Parathyroid adenoma (tissue), 2 donors: ENCODE results near the gene HNRNPR.
"Not testable (repeated sequence)": the region's sequence is repeated elsewhere in the genome, so short reads cannot be mapped to it uniquely, and the experiment has no call there.

Experiments
- H2AFZ ChIP-seq: fragments of 300-600 bp; sonication (generic); one replicate; pipeline ENCODE4 v1.7.0; 2017; ENCODE audit warnings: antibody characterized with exemption, mild to moderate bottlenecking
- H3K27ac ChIP-seq: fragments of 300-600 bp; sonication (generic); one replicate; pipeline ENCODE4 v1.7.0; 2017
- H3K27me3 ChIP-seq: fragments of 300-600 bp; sonication (generic); one replicate; pipeline ENCODE4 v1.7.0; 2017; ENCODE audit warnings: low read length; ENCODE audit not compliant: control insufficient read depth, insufficient read depth
- H3K36me3 ChIP-seq: fragments of 300-600 bp; sonication (generic); one replicate; pipeline ENCODE4 v1.7.0; 2017; ENCODE audit warnings: low read length; ENCODE audit not compliant: control insufficient read depth, insufficient read depth
- H3K4me1 ChIP-seq: fragments of 300-600 bp; sonication (generic); one replicate; pipeline ENCODE4 v1.7.0; 2017; ENCODE audit warnings: control low read depth
- H3K4me2 ChIP-seq: fragments of 300-600 bp; sonication (generic); one replicate; pipeline ENCODE4 v1.7.0; 2017; ENCODE audit warnings: low read length
- H3K4me3 ChIP-seq: fragments of 300-600 bp; sonication (generic); one replicate; pipeline ENCODE4 v1.7.0; 2017; ENCODE audit warnings: low read depth, low read length
- H3K79me2 ChIP-seq: fragments of 300-600 bp; sonication (generic); one replicate; pipeline ENCODE4 v1.7.0; 2017; ENCODE audit warnings: control low read depth
- H3K9ac ChIP-seq: fragments of 300-600 bp; sonication (generic); one replicate; pipeline ENCODE4 v1.7.0; 2017; ENCODE audit warnings: mild to moderate bottlenecking
- H3K9me3 ChIP-seq: fragments of 300-600 bp; sonication (generic); one replicate; pipeline ENCODE4 v1.7.0; 2017; ENCODE audit warnings: low read length; ENCODE audit not compliant: control insufficient read depth
- TF ChIP-seq, protein P1 (sequence below): fragments of 300-600 bp; sonication (generic); IDR thresholded peaks from one replicate; pipeline ENCODE4 v1.7.0; 2017; ENCODE audit warnings: antibody characterized with exemption, mild to moderate bottlenecking
- donor health status: primary hyperparathyroidism.

HNRNPR gene

DNA sequence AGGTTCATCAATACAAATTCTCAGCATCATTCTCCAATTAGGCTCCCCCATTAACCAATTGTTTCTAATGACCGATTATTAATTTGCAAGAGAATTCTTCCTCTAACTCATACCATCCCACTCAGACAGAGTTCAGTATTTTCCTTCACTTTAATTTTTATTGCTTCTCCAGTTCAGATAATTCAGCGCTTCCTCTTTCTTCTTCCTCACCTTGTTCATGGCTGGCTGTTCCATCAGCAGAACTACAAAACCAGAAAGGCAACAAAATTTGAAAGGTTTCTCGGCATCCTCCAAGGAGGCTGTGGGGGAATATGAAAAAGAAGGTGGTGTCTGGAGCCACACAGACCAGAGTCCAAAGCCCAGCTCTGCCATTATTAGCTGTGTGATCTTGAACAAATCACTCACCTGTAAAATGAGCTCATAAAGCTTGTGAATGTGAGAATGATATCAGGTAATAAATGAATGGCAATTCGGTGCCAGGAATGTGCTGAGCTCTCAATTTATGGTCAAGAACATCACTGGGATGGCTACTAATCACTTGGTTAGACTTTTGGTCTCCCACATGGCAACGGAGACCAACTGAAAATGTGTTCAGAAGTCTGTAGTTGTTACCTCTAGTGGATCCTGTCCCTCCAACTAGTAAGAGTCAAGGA, 37.3 kb upstream of the HNRNPR start:
- Histone ChIP-seq H3K27me3 (no peaks in the 10 kb centered on the region), H3K36me3 (no peaks in the 10 kb centered on the region), H3K9me3 (no peaks in the 10 kb centered on the region), H3K4me3 (no peak overlapping the region), H3K4me1 (no peaks in the 10 kb centered on the region), H3K4me2 (no peak overlapping the region), H3K79me2 (no peaks in the 10 kb centered on the region), H3K27ac (no peak overlapping the region), H2AFZ (no peak overlapping the region), H3K9ac (no peak overlapping the region)
- TF ChIP-seq, protein P1, sequence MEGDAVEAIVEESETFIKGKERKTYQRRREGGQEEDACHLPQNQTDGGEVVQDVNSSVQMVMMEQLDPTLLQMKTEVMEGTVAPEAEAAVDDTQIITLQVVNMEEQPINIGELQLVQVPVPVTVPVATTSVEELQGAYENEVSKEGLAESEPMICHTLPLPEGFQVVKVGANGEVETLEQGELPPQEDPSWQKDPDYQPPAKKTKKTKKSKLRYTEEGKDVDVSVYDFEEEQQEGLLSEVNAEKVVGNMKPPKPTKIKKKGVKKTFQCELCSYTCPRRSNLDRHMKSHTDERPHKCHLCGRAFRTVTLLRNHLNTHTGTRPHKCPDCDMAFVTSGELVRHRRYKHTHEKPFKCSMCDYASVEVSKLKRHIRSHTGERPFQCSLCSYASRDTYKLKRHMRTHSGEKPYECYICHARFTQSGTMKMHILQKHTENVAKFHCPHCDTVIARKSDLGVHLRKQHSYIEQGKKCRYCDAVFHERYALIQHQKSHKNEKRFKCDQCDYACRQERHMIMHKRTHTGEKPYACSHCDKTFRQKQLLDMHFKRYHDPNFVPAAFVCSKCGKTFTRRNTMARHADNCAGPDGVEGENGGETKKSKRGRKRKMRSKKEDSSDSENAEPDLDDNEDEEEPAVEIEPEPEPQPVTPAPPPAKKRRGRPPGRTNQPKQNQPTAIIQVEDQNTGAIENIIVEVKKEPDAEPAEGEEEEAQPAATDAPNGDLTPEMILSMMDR: no peak

GRCh38 chr1:23380719-23381118, 36.6 kb upstream of the HNRNPR start:
- Histone ChIP-seq H3K27ac (no peak overlapping the region), H3K4me1 (no peaks in the 10 kb centered on the region)

DNA sequence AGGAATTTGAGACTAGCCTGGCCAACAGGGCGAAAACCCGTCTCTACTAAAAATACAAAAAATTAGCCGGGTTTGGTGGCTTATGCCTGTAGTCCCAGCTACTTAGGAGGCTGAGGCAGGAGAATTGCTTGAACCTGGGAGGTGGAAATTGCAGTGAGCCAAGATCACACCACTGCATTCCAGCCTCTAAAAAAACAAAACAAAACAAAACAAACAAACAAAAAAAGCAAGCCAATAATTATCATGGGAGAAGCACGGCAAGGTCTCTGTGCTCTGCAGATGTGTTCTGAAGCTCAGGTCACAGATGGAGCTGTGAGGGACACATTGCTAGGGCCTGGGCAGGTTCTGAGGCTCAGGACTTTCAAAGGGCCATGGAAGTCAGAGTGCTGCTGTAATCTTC, 36.2 kb upstream of the HNRNPR start:
- H3K27me3 ChIP-seq, H3K36me3 ChIP-seq, H3K4me2 ChIP-seq, H3K9ac ChIP-seq, H3K27ac ChIP-seq, H3K4me3 ChIP-seq, H3K79me2 ChIP-seq, H3K9me3 ChIP-seq, H2AFZ ChIP-seq, H3K4me1 ChIP-seq: not testable (repeated sequence)

More at GRCh38 chr1:23380719-23381118, 36.6 kb upstream of the HNRNPR start:
- no peaks in the 10 kb centered on the region for H3K9me3 ChIP-seq
- no peak overlapping the region for H3K4me3 ChIP-seq
- TF ChIP-seq, protein P1: no peak
- no peak overlapping the region for H3K4me2 ChIP-seq
- no peaks in the 10 kb centered on the region for H3K36me3 ChIP-seq
- H3K79me2 ChIP-seq: no peaks in the 10 kb centered on the region
- H2AFZ ChIP-seq: no peak overlapping the region
- no peaks in the 10 kb centered on the region for H3K27me3 ChIP-seq
- no peak overlapping the region for H3K9ac ChIP-seq

- Histone ChIP-seq H3K27ac (no peak overlapping the region), H3K4me3 (no peak overlapping the region), H2AFZ (no peak overlapping the region), H3K36me3 (no peaks in the 10 kb centered on the region), H3K9me3 (no peaks in the 10 kb centered on the region), H3K27me3 (no peaks in the 10 kb centered on the region), H3K4me1 (no peaks in the 10 kb centered on the region), H3K79me2 (no peaks in the 10 kb centered on the region), H3K9ac (no peak overlapping the region), H3K4me2 (no peak overlapping the region)
- TF ChIP-seq, protein P1: no peak
Measured at GRCh38 chr1:23376890-23377811, 33.1 kb upstream of the HNRNPR start.

DNA sequence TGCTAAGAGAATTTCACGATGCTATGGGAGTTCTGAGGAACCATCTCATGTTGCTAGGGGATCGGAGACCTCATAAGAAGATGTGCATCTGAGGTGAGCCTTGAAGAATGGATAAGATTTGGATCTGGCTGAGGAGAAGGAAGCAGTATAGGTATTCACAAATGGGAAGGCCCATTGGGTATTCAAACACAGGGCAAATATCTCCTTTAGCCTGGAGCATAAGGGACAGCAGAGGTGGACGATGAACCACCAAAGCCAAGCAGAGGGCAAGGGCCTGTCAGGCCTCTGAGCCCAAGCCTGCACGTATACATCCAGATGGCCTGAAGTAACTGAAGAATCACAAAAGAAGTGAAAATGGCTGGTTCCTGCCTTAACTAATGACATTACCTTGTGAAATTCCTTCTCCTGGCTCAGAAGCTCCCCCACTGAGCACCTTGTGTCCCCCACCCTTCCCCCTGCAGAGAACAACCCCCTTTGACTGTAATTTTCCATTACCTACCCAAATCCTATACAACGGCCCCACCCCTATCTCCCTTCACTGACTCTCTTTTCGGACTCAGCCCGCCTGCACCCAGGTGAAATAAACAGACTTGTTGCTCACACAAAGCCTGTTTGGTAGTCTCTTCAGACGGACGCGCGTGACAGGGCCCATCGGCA, 30.1 kb upstream of the HNRNPR start:
- H3K36me3 ChIP-seq, H3K4me3 ChIP-seq, H3K4me1 ChIP-seq, H3K27ac ChIP-seq, H3K79me2 ChIP-seq, H3K27me3 ChIP-seq, H2AFZ ChIP-seq, H3K9ac ChIP-seq, H3K9me3 ChIP-seq, H3K4me2 ChIP-seq: not testable (repeated sequence)
